Measurements from ENCODE around the gene HOMEZ. TPM values are rescaled to one million over a fixed set of nuclear protein-coding genes. Genes with fewer than 3 reads are reported as not detected.
A peak's percentile ranks its signal among the peaks of the same experiment; 100 is the strongest.
"Not testable (repeated sequence)": the region's sequence is repeated elsewhere in the genome, so short reads cannot be mapped to it uniquely, and the experiment has no call there.

HOMEZ gene
- total RNA-seq, 1 experiment from 2014 or later = 25.9 TPM

GRCh38 chr14:23240661-23241060 lies 45.3 kb downstream of the HOMEZ start:
- in situ Hi-C loops (cut with HindIII; ENCODE audit: low sequenced_read_pairs) = no loop called here
- no peak for DNase-seq (ENCODE audit: low spot score)

GRCh38 chr14:23237772-23238594 lies 47.9 kb downstream of the HOMEZ start, which contains the start of gene RNF212B:
RNF212B (plus strand) TSS chr14:23237936; CDS start chr14:23240346, 2,410 bp downstream.
- peak; percentile 4 for DNase-seq (ENCODE audit: low spot score)
- in situ Hi-C loops (cut with HindIII; ENCODE audit: low sequenced_read_pairs) = no loop called here

GRCh38 chr14:23232241-23232808 lies 53.6 kb downstream of the HOMEZ start:
- DNase-seq (ENCODE audit: low spot score); in situ Hi-C loops (cut with HindIII; ENCODE audit: low sequenced_read_pairs): not testable (repeated sequence)

- in situ Hi-C loops (cut with HindIII; ENCODE audit: low sequenced_read_pairs) = no loop called here
- no peak for DNase-seq (ENCODE audit: low spot score)
These were observed 57.1 kb downstream of the HOMEZ start for GRCh38 chr14:23228812-23229211.

- in situ Hi-C loops (cut with HindIII; ENCODE audit: low sequenced_read_pairs) = no loop called here
- no peak for DNase-seq (ENCODE audit: low spot score)
These were observed 58.4 kb downstream of the HOMEZ start for GRCh38 chr14:23227566-23227965.

- in situ Hi-C loops (cut with HindIII; ENCODE audit: low sequenced_read_pairs); DNase-seq (ENCODE audit: low spot score): not testable (repeated sequence)
These were observed 61.0 kb downstream of the HOMEZ start for GRCh38 chr14:23224958-23225357.

Other genes starting within 250 kb of the HOMEZ start
- gene PSMB11, start 243.9 kb downstream of the HOMEZ start, total RNA-seq (2014; rRNA removed; shearing (Covaris generic)) = not detected in 2 replicates
- 8.7 and 10.9 TPM in 2 replicates for gene CDH24, start 228.6 kb downstream of the HOMEZ start, total RNA-seq (2014; rRNA removed; shearing (Covaris generic))
- gene ACIN1, start 191.0 kb downstream of the HOMEZ start, total RNA-seq (2014; rRNA removed; shearing (Covaris generic)) = 80.3 and 95.3 TPM in 2 replicates
- gene C14orf119, start 190.6 kb downstream of the HOMEZ start, total RNA-seq (2014; rRNA removed; shearing (Covaris generic)) = 53.7 and 55.2 TPM in 2 replicates
- not detected in 2 replicates for gene CIROP, start 181.1 kb downstream of the HOMEZ start, total RNA-seq (2014; rRNA removed; shearing (Covaris generic))
- not detected in 2 replicates for gene CEBPE, start 166.9 kb downstream of the HOMEZ start, total RNA-seq (2014; rRNA removed; shearing (Covaris generic))
- 14.5 and 15.9 TPM in 2 replicates for gene SLC7A8, start 102.5 kb downstream of the HOMEZ start, total RNA-seq (2014; rRNA removed; shearing (Covaris generic))
- not detected in 2 replicates for gene RNF212B, start 48.2 kb downstream of the HOMEZ start, total RNA-seq (2014; rRNA removed; shearing (Covaris generic))
- gene PPP1R3E, start 16.7 kb upstream of the HOMEZ start, total RNA-seq (2014; rRNA removed; shearing (Covaris generic)) = 3.9 and 9.6 TPM in 2 replicates
- 16.4 and 17.3 TPM in 2 replicates for gene BCL2L2, start 20.7 kb upstream of the HOMEZ start, total RNA-seq (2014; rRNA removed; shearing (Covaris generic))
- gene PABPN1, start 35.3 kb upstream of the HOMEZ start, total RNA-seq (2014; rRNA removed; shearing (Covaris generic)) = 112 and 138 TPM in 2 replicates
- 21.3 and 25.9 TPM in 2 replicates for gene SLC22A17, start 66.8 kb upstream of the HOMEZ start, total RNA-seq (2014; rRNA removed; shearing (Covaris generic))
- gene EFS, start 79.0 kb upstream of the HOMEZ start, total RNA-seq (2014; rRNA removed; shearing (Covaris generic)) = not detected in 2 replicates
- gene IL25, start 86.7 kb upstream of the HOMEZ start, total RNA-seq (2014; rRNA removed; shearing (Covaris generic)) = not detected in 2 replicates
- gene CMTM5, start 90.9 kb upstream of the HOMEZ start, total RNA-seq (2014; rRNA removed; shearing (Covaris generic)) = not detected in 2 replicates
- gene MYH6, start 122.1 kb upstream of the HOMEZ start, total RNA-seq (2014; rRNA removed; shearing (Covaris generic)) = not detected in 2 replicates
- not detected in 2 replicates for gene MYH7, start 149.5 kb upstream of the HOMEZ start, total RNA-seq (2014; rRNA removed; shearing (Covaris generic))
- 47.6 and 52.1 TPM in 2 replicates for gene NGDN, start 183.6 kb upstream of the HOMEZ start, total RNA-seq (2014; rRNA removed; shearing (Covaris generic))

Data from G401 (cell line).